WERI-Rb-1 (cell line): ENCODE data around the gene THYN1.

Experiments
- DNase-seq: peaks from one replicate; pipeline ENCODE4 v3.0.0-alpha.2; 2020
- H3K27ac ChIP-seq: fragments of 250-450 bp; sonication (Bioruptor Pico); 2 replicates; pipeline ENCODE4 v1.5.1; 2020; ENCODE audit warnings: mild to moderate bottlenecking, moderate library complexity
- H3K27me3 ChIP-seq: fragments of 250-450 bp; sonication (Bioruptor Pico); 2 replicates; pipeline ENCODE4 v1.5.1; 2021; ENCODE audit warnings: mild to moderate bottlenecking, low read depth, moderate library complexity; ENCODE audit not compliant: insufficient read depth, severe bottlenecking
- H3K36me3 ChIP-seq: fragments of 250-450 bp; sonication (Bioruptor Pico); 2 replicates; pipeline ENCODE4 v1.5.1; 2020; ENCODE audit warnings: mild to moderate bottlenecking, moderate library complexity
- H3K4me3 ChIP-seq: 2 replicates; pipeline ENCODE4 v1.5.1; 2011; ENCODE audit warnings: low read depth, mild to moderate bottlenecking, control low read depth, low read length
- H3K9me3 ChIP-seq: fragments of 250-450 bp; sonication (Bioruptor Pico); 2 replicates; pipeline ENCODE4 v1.5.1; 2021; ENCODE audit warnings: mild to moderate bottlenecking, moderate library complexity; ENCODE audit not compliant: severe bottlenecking
- TF ChIP-seq, protein P1 (sequence below): IDR thresholded peaks from 2 replicates; pipeline ENCODE4 v1.5.1; 2011; ENCODE audit warnings: low read depth, mild to moderate bottlenecking, control low read depth, inconsistent platforms, low read length

The THYN1 gene

GRCh38 chr11:134242376-134242775 lies 10.8 kb downstream of the THYN1 start:
- no peak for DNase-seq
- Histone ChIP-seq H3K36me3 (peaks cover 62% of the 10 kb centered on the region), H3K27me3 (no peaks in the 10 kb centered on the region), H3K4me3 (no peak overlapping the region), H3K27ac (no peak overlapping the region), H3K9me3 (no peaks in the 10 kb centered on the region)
- TF ChIP-seq, protein P1, sequence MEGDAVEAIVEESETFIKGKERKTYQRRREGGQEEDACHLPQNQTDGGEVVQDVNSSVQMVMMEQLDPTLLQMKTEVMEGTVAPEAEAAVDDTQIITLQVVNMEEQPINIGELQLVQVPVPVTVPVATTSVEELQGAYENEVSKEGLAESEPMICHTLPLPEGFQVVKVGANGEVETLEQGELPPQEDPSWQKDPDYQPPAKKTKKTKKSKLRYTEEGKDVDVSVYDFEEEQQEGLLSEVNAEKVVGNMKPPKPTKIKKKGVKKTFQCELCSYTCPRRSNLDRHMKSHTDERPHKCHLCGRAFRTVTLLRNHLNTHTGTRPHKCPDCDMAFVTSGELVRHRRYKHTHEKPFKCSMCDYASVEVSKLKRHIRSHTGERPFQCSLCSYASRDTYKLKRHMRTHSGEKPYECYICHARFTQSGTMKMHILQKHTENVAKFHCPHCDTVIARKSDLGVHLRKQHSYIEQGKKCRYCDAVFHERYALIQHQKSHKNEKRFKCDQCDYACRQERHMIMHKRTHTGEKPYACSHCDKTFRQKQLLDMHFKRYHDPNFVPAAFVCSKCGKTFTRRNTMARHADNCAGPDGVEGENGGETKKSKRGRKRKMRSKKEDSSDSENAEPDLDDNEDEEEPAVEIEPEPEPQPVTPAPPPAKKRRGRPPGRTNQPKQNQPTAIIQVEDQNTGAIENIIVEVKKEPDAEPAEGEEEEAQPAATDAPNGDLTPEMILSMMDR = no peak

DNA sequence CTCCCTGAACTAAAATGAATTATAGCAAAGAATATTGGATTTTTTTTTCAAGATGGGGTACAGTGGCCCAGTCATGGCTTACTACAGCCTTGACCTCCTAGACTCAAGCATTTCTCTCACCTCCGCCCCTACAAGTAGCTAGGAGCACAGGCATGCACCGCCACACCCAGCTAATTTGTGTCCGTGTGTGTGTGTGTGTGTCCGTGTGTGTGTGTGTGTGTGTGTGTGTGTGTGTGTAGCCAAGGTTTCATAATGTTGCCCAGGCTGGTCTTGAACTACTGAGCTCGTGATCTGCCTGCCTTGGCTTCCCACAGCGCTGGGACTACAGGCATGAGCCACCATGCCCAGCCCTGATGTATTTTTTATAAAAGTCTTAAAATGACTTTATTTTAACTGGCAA lies 12.6 kb downstream of the THYN1 start:
- no peak for DNase-seq
- no peak overlapping the region for H3K4me3 ChIP-seq
- H3K27me3 ChIP-seq = no peaks in the 10 kb centered on the region
- H3K9me3 ChIP-seq = no peaks in the 10 kb centered on the region
- H3K36me3 ChIP-seq = peaks cover 54% of the 10 kb centered on the region
- TF ChIP-seq, protein P1 = no peak
- H3K27ac ChIP-seq = no peak overlapping the region

GRCh38 chr11:134238956-134239355 lies 14.2 kb downstream of the THYN1 start:
- H3K27me3 ChIP-seq = no peaks in the 10 kb centered on the region
- DNase-seq = no peak
- peaks cover 38% of the 10 kb centered on the region for H3K36me3 ChIP-seq
- H3K4me3 ChIP-seq = no peak overlapping the region
- TF ChIP-seq, protein P1 = no peak
- H3K27ac ChIP-seq = no peak overlapping the region
- no peaks in the 10 kb centered on the region for H3K9me3 ChIP-seq

- Histone ChIP-seq H3K4me3 (no peak overlapping the region), H3K27me3 (no peaks in the 10 kb centered on the region), H3K9me3 (no peaks in the 10 kb centered on the region), H3K36me3 (peaks cover 28% of the 10 kb centered on the region), H3K27ac (no peak overlapping the region)
- no peak for DNase-seq
- TF ChIP-seq, protein P1 = no peak
Observed at GRCh38 chr11:134237557-134237922, 15.6 kb downstream of the THYN1 start.

- no peak overlapping the region for H3K4me3 ChIP-seq
- no peaks in the 10 kb centered on the region for H3K9me3 ChIP-seq
- no peak for DNase-seq
- H3K27me3 ChIP-seq = no peaks in the 10 kb centered on the region
- TF ChIP-seq, protein P1 = no peak
- no peak overlapping the region for H3K27ac ChIP-seq
- H3K36me3 ChIP-seq = peaks cover 28% of the 10 kb centered on the region
Observed at GRCh38 chr11:134236834-134237556, 16.2 kb downstream of the THYN1 start.

DNA sequence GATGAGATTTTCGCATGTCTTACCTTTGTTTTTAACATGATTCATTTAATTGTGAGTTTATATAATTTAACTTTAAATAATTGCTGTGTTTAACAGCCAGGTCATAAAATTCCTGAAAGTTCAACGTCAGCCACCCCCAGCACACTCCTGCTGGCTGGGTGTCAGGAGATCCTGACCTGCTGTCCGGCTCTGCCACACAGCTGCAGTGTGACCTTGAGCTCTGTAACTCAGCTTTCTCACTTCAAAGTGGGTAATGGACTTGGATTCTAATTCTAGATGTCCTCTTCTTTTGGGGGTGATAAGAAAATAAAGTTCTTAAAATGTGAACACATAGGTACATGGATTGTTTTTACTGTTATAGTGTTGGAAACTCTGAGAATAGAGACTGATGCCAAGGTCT lies 17.8 kb downstream of the THYN1 start:
- peaks cover 24% of the 10 kb centered on the region for H3K36me3 ChIP-seq
- TF ChIP-seq, protein P1 = no peak
- no peak overlapping the region for H3K27ac ChIP-seq
- DNase-seq = no peak
- no peak overlapping the region for H3K4me3 ChIP-seq
- no peaks in the 10 kb centered on the region for H3K27me3 ChIP-seq
- no peaks in the 10 kb centered on the region for H3K9me3 ChIP-seq
